ENCODE measurements around the gene OGDH.

The OGDH gene

GRCh38 chr7:44678101-44678470 is 71.7 kb downstream of the OGDH start:
- peak; percentile 16 for DNase-seq (ENCODE audit: low read depth)
- no peak overlapping the region for H3K4me3 ChIP-seq (ENCODE audit: control insufficient read depth, low read depth, low read length)
- no peak for TF ChIP-seq CTCF (IDR thresholded peaks at IDR 0.05; ENCODE audit: control insufficient read depth, insufficient read depth, low read depth, low read length, missing control alignments)

- DNase-seq (ENCODE audit: low read depth) = peak; percentile 80
- no peak for TF ChIP-seq CTCF (IDR thresholded peaks at IDR 0.05; ENCODE audit: control insufficient read depth, insufficient read depth, low read depth, low read length, missing control alignments)
- H3K4me3 ChIP-seq (ENCODE audit: control insufficient read depth, low read depth, low read length) = no peak overlapping the region
Observed at GRCh38 chr7:44678471-44679179, 72.2 kb downstream of the OGDH start.

- H3K4me3 ChIP-seq (ENCODE audit: control insufficient read depth, low read depth, low read length) = no peak overlapping the region
- DNase-seq (ENCODE audit: low read depth) = no peak
- no peak for TF ChIP-seq CTCF (IDR thresholded peaks at IDR 0.05; ENCODE audit: control insufficient read depth, insufficient read depth, low read depth, low read length, missing control alignments)
Observed at GRCh38 chr7:44681645-44682044, 75.2 kb downstream of the OGDH start.

- TF ChIP-seq CTCF (IDR thresholded peaks at IDR 0.05; ENCODE audit: control insufficient read depth, insufficient read depth, low read depth, low read length, missing control alignments) = no peak
- H3K4me3 ChIP-seq (ENCODE audit: control insufficient read depth, low read depth, low read length) = no peak overlapping the region
- no peak for DNase-seq (ENCODE audit: low read depth)
Observed at GRCh38 chr7:44685723-44686122, 79.3 kb downstream of the OGDH start.

- no peak for DNase-seq (ENCODE audit: low read depth)
- TF ChIP-seq CTCF (IDR thresholded peaks at IDR 0.05; ENCODE audit: control insufficient read depth, insufficient read depth, low read depth, low read length, missing control alignments) = no peak
- H3K4me3 ChIP-seq (ENCODE audit: control insufficient read depth, low read depth, low read length) = no peak overlapping the region
Observed at GRCh38 chr7:44689427-44689826, 83.0 kb downstream of the OGDH start.

GRCh38 chr7:44693641-44694313 is 87.3 kb downstream of the OGDH start:
- no peak overlapping the region for H3K4me3 ChIP-seq (ENCODE audit: control insufficient read depth, low read depth, low read length)
- peak; percentile 52 for DNase-seq (ENCODE audit: low read depth)
- TF ChIP-seq CTCF (IDR thresholded peaks at IDR 0.05; ENCODE audit: control insufficient read depth, insufficient read depth, low read depth, low read length, missing control alignments) = peak; percentile 7

Measured in AG09309 (cell line).